ENCODE results near the gene S100A2.
"Not testable (repeated sequence)": the region's sequence is repeated elsewhere in the genome, so short reads cannot be mapped to it uniquely, and the experiment has no call there.

Gene S100A2

GRCh38 chr1:153527023-153527682 lies 38.5 kb downstream of the S100A2 start:
- DNase-seq (ENCODE audit: extremely low read depth, low read depth): no peak
- no peak for TF ChIP-seq CTCF (IDR thresholded peaks at IDR 0.05; ENCODE audit: low read depth, low read length)

DNA sequence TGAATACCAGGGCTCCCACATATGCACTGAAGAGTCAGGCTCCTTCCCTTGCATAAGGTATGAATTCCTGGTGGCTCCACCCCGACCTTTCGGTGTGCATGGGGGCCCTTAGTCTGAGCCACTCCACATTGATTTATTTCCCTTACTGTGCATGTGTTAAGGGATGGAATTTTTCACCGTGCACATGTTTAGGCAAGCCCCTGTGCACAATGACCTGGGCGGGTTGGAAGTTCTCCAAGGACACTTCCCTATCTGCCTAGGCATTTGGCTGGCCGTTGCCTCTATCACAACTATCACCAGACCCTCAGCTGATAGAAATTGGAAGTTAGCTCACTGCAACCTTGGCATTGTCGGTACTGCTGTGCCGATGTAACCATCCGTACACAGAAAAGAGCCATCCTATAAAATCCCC lies 39.5 kb downstream of the S100A2 start:
- TF ChIP-seq CTCF (IDR thresholded peaks at IDR 0.05; ENCODE audit: low read depth, low read length): no peak

DNA sequence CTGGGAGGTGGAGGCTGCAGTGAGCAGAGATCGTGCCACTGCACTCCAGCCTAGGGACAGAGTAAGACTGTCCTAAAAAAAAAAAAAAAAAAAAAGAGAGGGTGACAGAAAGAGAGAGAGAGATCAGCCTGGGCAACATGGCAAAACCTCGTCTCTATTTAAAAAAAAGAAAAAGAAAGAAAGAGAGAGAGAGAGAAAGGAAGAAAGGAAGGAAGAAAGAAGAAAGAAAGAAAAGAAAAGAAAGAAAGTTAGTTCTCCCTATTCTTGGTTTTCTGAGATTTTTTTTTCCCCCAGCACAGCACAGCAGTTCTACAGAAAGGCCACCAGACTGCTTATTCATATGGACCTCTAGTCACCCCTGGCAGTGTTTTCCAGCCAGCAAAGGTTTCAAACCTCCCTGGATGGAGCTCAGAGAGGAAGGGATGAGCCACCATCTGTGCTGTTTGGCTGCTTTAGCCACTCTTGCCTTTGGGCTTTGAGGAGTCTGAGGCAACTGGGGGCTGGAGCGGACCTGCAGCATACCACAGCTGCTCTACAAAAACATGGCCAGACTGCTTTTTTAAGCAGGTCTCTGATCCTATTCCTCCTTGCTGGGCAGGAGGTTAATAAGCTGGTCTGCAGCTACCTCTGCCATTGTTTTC lies 40.4 kb downstream of the S100A2 start:
- no peak for DNase-seq (ENCODE audit: extremely low read depth, low read depth)
- no peak for TF ChIP-seq CTCF (IDR thresholded peaks at IDR 0.05; ENCODE audit: low read depth, low read length)

More for the DNA sequence above, 39.5 kb downstream of the S100A2 start:
- no peak for DNase-seq (ENCODE audit: extremely low read depth, low read depth)

GRCh38 chr1:153522353-153523048 lies 43.1 kb downstream of the S100A2 start:
- not testable (repeated sequence) for DNase-seq (ENCODE audit: extremely low read depth, low read depth)

- DNase-seq (ENCODE audit: extremely low read depth, low read depth): not testable (repeated sequence)
Observed at GRCh38 chr1:153521808-153522207, 43.8 kb downstream of the S100A2 start.

DNA sequence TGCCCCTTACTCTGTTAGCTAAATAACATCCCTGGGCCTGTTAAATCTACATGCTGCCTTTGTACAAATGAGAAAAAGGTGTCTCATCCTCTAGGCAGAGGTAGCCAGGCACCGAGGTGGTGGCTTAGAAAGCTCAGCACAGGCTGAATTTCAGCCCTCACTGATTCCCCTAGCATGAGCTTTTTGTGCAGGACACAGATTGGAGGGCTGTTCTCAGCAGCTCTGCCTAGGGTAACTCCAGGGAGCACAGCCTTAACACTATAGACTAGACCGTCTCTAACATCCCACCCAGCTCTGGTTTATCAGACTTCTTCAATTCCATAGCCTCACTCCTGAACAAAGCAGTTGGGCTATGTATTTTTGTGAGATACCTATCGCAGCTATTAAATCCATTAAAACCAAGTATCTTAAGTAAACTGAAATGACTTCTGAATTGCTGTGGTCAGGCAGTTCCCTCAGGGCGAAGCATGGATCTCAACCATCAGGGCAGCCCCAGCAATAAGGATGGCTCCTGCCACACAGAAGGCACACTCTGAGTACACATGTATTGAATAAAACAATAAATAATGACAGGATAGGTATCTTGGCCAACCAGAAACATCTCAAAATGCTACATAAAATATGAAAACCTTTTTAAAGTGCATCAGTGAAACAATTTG lies 44.7 kb downstream of the S100A2 start:
- no peak for TF ChIP-seq CTCF (IDR thresholded peaks at IDR 0.05; ENCODE audit: low read depth, low read length)
- DNase-seq (ENCODE audit: extremely low read depth, low read depth): no peak

GRCh38 chr1:153520137-153520691 lies 45.4 kb downstream of the S100A2 start:
- DNase-seq (ENCODE audit: extremely low read depth, low read depth): not testable (repeated sequence)

GRCh38 chr1:153519242-153519641 lies 46.4 kb downstream of the S100A2 start:
- no peak for TF ChIP-seq CTCF (IDR thresholded peaks at IDR 0.05; ENCODE audit: low read depth, low read length)
- no peak for DNase-seq (ENCODE audit: extremely low read depth, low read depth)

Data from AG09319 (cell line).